GM23248 (cell line): ENCODE data around the gene GEMIN8. TPM values are rescaled to one million over a fixed set of nuclear protein-coding genes. Genes with fewer than 3 reads are reported as not detected.
A peak's percentile ranks its signal among the peaks of the same experiment; 100 is the strongest.

Experiments used
- DNase-seq: peaks from one replicate; pipeline ENCODE4 v3.0.0-alpha.2; 2015
- H2AFZ ChIP-seq: fragments of 200-600 bp; sonication (generic); 2 replicates; pipeline ENCODE4 v1.6.1; 2016; ENCODE audit warnings: antibody characterized with exemption
- H3F3A ChIP-seq: fragments of 200-600 bp; sonication (generic); 2 replicates; pipeline ENCODE4 v1.6.1; 2016; ENCODE audit warnings: mild to moderate bottlenecking, antibody characterized with exemption, mixed run types; ENCODE audit not compliant: insufficient read depth
- H3K27ac ChIP-seq: fragments of 200-600 bp; sonication (generic); 2 replicates; pipeline ENCODE4 v1.5.1; 2016; ENCODE audit warnings: mild to moderate bottlenecking
- H3K27me3 ChIP-seq: fragments of 200-600 bp; sonication (generic); replicated peaks from 2 replicates; pipeline ENCODE4 v1.6.1; 2016; ENCODE audit warnings: mild to moderate bottlenecking; ENCODE audit not compliant: insufficient read depth
- H3K36me3 ChIP-seq: fragments of 200-600 bp; sonication (generic); 2 replicates; pipeline ENCODE4 v1.6.1; 2016; ENCODE audit warnings: low read depth, mild to moderate bottlenecking
- H3K4me1 ChIP-seq: fragments of 200-600 bp; sonication (generic); 2 replicates; pipeline ENCODE4 v1.6.1; 2016; ENCODE audit warnings: mild to moderate bottlenecking; ENCODE audit not compliant: insufficient read depth
- H3K4me2 ChIP-seq: fragments of 200-600 bp; sonication (generic); one replicate; pipeline ENCODE4 v1.6.1; 2016; ENCODE audit warnings: mild to moderate bottlenecking; ENCODE audit not compliant: unreplicated experiment
- H3K4me3 ChIP-seq: fragments of 200-600 bp; sonication (generic); 2 replicates; pipeline ENCODE4 v1.5.1; 2016; ENCODE audit warnings: mild to moderate bottlenecking
- H3K79me2 ChIP-seq: fragments of 200-600 bp; sonication (generic); 2 replicates; pipeline ENCODE4 v1.6.1; 2016; ENCODE audit warnings: mild to moderate bottlenecking; ENCODE audit not compliant: insufficient read depth
- H3K9ac ChIP-seq: fragments of 200-600 bp; sonication (generic); 2 replicates; pipeline ENCODE4 v1.6.1; 2016; ENCODE audit warnings: mild to moderate bottlenecking
- H3K9me2 ChIP-seq: fragments of 200-600 bp; sonication (generic); 2 replicates; pipeline ENCODE4 v1.6.1; 2016; ENCODE audit warnings: mixed run types, mild to moderate bottlenecking, moderate library complexity; ENCODE audit not compliant: insufficient read depth
- H3K9me3 ChIP-seq: fragments of 200-600 bp; sonication (generic); one replicate; pipeline ENCODE4 v1.6.1; 2017; ENCODE audit warnings: low read depth
- H4K20me1 ChIP-seq: fragments of 200-600 bp; sonication (generic); 2 replicates; pipeline ENCODE4 v1.6.0; 2016; ENCODE audit not compliant: insufficient read depth
- EZH2 ChIP-seq: fragments of 200-600 bp; sonication (generic); IDR thresholded peaks from 2 replicates; pipeline ENCODE4 v1.6.1; 2018; ENCODE audit warnings: antibody characterized with exemption, mild to moderate bottlenecking; ENCODE audit not compliant: insufficient read depth, poor library complexity, severe bottlenecking
- EZH2phosphoT487 ChIP-seq: fragments of 200-600 bp; sonication (generic); IDR thresholded peaks from 2 replicates; pipeline ENCODE4 v1.6.1; 2018; ENCODE audit warnings: antibody characterized with exemption, moderate library complexity, mild to moderate bottlenecking, low read depth; ENCODE audit not compliant: insufficient read depth
- WGBS, 2 experiments: methylation state at CpG; one replicate each; pipeline ENCODE4 v1.1.6; 2015 to 2017; ENCODE audit warnings: low lambda C conversion rate in 2 of 2, low coverage in 1 of 2; ENCODE audit errors: missing lambda C conversion rate in 2 of 2; 5-methylcytosine and 5-hydroxymethylcytosine counted together
- in situ Hi-C: fragments of 300-500 bp; cut with MboI; formaldehyde crosslinking; loops from 2 replicates; pipeline ENCODE4 v1.15.0; 2020
- polyA plus RNA-seq: library from polyadenylated mRNA; unstranded; fragments of >200 nt; fragmentation: Nextera tagmentation; extraction: Ambion mirVana; gene quantifications from 2 replicates; pipeline ENCODE4 v1.2.1, GENCODE V29; 2016
- total RNA-seq: library from RNA; depleted of rRNA; stranded (reverse); fragments of >200 nt; shearing (Covaris generic); gene quantifications from 2 replicates; pipeline ENCODE4 v1.2.3, GENCODE V29; 2014

GEMIN8 gene
- total and polyA plus RNA-seq, 2 experiments from 2014 or later = 12.1 to 20.5 TPM

GRCh38 chrX:14038375-14039085 lies 8.8 kb upstream of the GEMIN8 start:
- Histone ChIP-seq H3K36me3 (no peaks in the 10 kb centered on the region), H3K4me1 (no peaks in the 10 kb centered on the region), H3K27ac (no peak overlapping the region), H3K27me3 (no peaks in the 10 kb centered on the region), H3K9me2 (no peaks in the 10 kb centered on the region), H3K4me2 (no peak overlapping the region), H3K79me2 (no peaks in the 10 kb centered on the region), H4K20me1 (no peaks in the 10 kb centered on the region), H3K9ac (no peak overlapping the region), H3K4me3 (no peak overlapping the region), H2AFZ (no peak overlapping the region), H3K9me3 (no peaks in the 10 kb centered on the region), H3F3A (no peaks in the 10 kb centered on the region)
- TF ChIP-seq EZH2 = no peak
- TF ChIP-seq EZH2phosphoT487 = no peak
- WGBS, 2 experiments = 7 to 15% methylated on average over 3 of the region's 3 CpGs
- DNase-seq = no peak
- in situ Hi-C loops = loop anchor here (10.0 to 25.0 kb wide), 3 partner anchors 376 to 1126 kb away; partner anchors contain the start of genes TCEANC and TLR8

GRCh38 chrX:14032406-14032805 lies 2.7 kb upstream of the GEMIN8 start:
- TF ChIP-seq EZH2 = no peak
- no peak for TF ChIP-seq EZH2phosphoT487
- no peak overlapping the region for H3K9ac ChIP-seq
- no peak overlapping the region for H3K4me2 ChIP-seq
- H3K9me2 ChIP-seq = no peaks in the 10 kb centered on the region
- no peaks in the 10 kb centered on the region for H3K27me3 ChIP-seq
- no peak overlapping the region for H2AFZ ChIP-seq
- H3K4me3 ChIP-seq = no peak overlapping the region
- WGBS, 2 experiments = 0% methylated on average over 2 of the region's 2 CpGs
- H3K36me3 ChIP-seq = no peaks in the 10 kb centered on the region
- no peaks in the 10 kb centered on the region for H3K79me2 ChIP-seq
- no peak overlapping the region for H3K27ac ChIP-seq
- peaks cover 28% of the 10 kb centered on the region; the same call in 1 of the 2 replicates for H3F3A ChIP-seq
- peaks cover 18% of the 10 kb centered on the region for H3K4me1 ChIP-seq
- DNase-seq = peak; percentile 55
- in situ Hi-C loops = loop anchor here (10.0 to 25.0 kb wide), 3 partner anchors 370 to 1120 kb away; partner anchors contain the start of genes TCEANC and TLR8
- H4K20me1 ChIP-seq = no peaks in the 10 kb centered on the region
- no peaks in the 10 kb centered on the region for H3K9me3 ChIP-seq

- peak overlapping the region; percentile 94 for H3K9ac ChIP-seq
- no peaks in the 10 kb centered on the region for H3K27me3 ChIP-seq
- H3K4me1 ChIP-seq = peaks cover 26% of the 10 kb centered on the region
- peak overlapping the region; percentile 90 for H2AFZ ChIP-seq
- no peaks in the 10 kb centered on the region for H3K9me3 ChIP-seq
- no peaks in the 10 kb centered on the region for H4K20me1 ChIP-seq
- peak overlapping the region; percentile 96 for H3K27ac ChIP-seq
- H3K9me2 ChIP-seq = no peaks in the 10 kb centered on the region
- WGBS, 2 experiments = 2% methylated on average over 3 to 7 of the region's 7 CpGs
- H3K79me2 ChIP-seq = peaks cover 11% of the 10 kb centered on the region; the same call in 1 of the 2 replicates
- peaks cover 36% of the 10 kb centered on the region; the same call in 1 of the 2 replicates for H3F3A ChIP-seq
- H3K4me2 ChIP-seq = peak overlapping the region; percentile 91
- DNase-seq = peak; percentile 78
- in situ Hi-C loops = loop anchor here (10.0 to 25.0 kb wide), 3 partner anchors 368 to 1118 kb away; partner anchors contain the start of genes TCEANC and TLR8
- no peaks in the 10 kb centered on the region for H3K36me3 ChIP-seq
- TF ChIP-seq EZH2phosphoT487 (no peak), EZH2 (no peak)
- H3K4me3 ChIP-seq = peak overlapping the region; percentile 89
Observed at GRCh38 chrX:14030174-14030530, 460 bp upstream of the GEMIN8 start.

GRCh38 chrX:14029039-14029424 lies 660 bp downstream of the GEMIN8 start:
- DNase-seq = no peak
- 0% methylated on average over 6 of the region's 7 CpGs for WGBS, 2 experiments
- TF ChIP-seq EZH2 (no peak), EZH2phosphoT487 (no peak)
- Histone ChIP-seq H4K20me1 (no peaks in the 10 kb centered on the region), H3K27me3 (no peaks in the 10 kb centered on the region), H3K79me2 (peaks cover 11% of the 10 kb centered on the region; the same call in 1 of the 2 replicates), H3K27ac (peak overlapping the region; percentile 96), H3K9me3 (no peaks in the 10 kb centered on the region), H3F3A (peaks cover 36% of the 10 kb centered on the region; the same call in 1 of the 2 replicates), H3K9me2 (no peaks in the 10 kb centered on the region), H2AFZ (peak overlapping the region; percentile 90), H3K4me1 (peaks cover 26% of the 10 kb centered on the region), H3K4me3 (peak overlapping the region; percentile 89), H3K9ac (peak overlapping the region; percentile 94), H3K4me2 (peak overlapping the region; percentile 91), H3K36me3 (no peaks in the 10 kb centered on the region)
- in situ Hi-C loops = loop anchor here (25.0 kb wide), 2 partner anchors 367 to 1117 kb away; partner anchors contain the start of genes TCEANC and TLR8
